CD4-positive, alpha-beta T cell treated with Interleukin-2 at 100 ng/mL for 4 hours (primary cell): ENCODE results near the gene PSAP.

Experiments used
- DNase-seq: peaks from one replicate; pipeline ENCODE4 v3.0.0-alpha.2; 2020; ENCODE audit warnings: low spot score

Gene PSAP

DNA sequence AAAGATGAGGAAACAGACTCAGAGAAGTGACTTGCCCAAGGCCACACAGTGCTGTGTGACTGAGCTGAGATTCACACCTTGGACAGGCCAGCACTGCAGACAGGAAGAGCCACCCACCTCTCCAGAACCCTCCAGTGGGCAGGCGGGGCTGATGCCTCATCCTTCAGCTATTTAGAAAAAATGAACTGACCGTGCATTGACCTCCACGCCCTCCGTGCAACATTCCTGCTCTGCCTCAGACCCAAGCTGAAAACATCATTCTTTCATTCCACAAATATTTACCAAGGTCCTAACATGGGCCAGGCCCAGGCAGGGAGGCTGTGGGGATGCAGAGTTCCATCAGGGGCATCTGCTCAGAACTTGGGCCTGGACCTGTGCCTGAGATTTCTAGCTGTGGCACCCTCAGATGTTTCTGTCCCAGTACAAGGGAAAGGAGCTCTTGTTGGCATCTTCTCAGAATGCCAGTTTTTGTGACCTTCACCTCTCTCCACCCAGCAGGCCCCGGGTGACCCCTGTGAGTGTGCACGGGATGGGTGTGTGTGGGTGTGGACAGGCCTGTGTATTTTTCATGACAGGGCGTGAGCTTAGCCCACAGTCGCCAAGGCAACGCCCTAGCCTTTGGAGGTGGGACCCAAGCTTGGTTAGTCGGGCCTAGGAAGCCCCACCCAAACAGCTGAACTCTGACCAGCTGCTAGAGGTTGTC is 84.2 kb downstream of the PSAP start:
- DNase-seq: peak; percentile 66
